Astrocyte (in vitro differentiated cells and primary cell): Measurements from ENCODE around the gene RAB30. TPM values are rescaled to one million over a fixed set of nuclear protein-coding genes. Genes with fewer than 3 reads are reported as not detected.

Source experiments
- DNase-seq: peaks from one replicate; pipeline ENCODE4 v3.0.0-alpha.2; 2010; ENCODE audit warnings: low read depth
- FAIRE-seq: peaks from 2 replicates; lab custom pipeline; 2011; peaks lifted over from hg19 to GRCh38; lab: Jason Lieb, UNC
- H2AFZ ChIP-seq: 2 replicates; pipeline ENCODE4 v1.6.0; 2012; ENCODE audit warnings: low read depth, low read length, inconsistent platforms
- H3K27ac ChIP-seq: 2 replicates; pipeline ENCODE4 v1.5.1; 2011; ENCODE audit warnings: low read depth, low read length, inconsistent platforms
- H3K27me3 ChIP-seq: 2 replicates; pipeline ENCODE4 v1.6.0; 2011; ENCODE audit warnings: low read length, inconsistent platforms; ENCODE audit not compliant: insufficient read depth
- H3K36me3 ChIP-seq: 2 replicates; pipeline ENCODE4 v1.5.1; 2011; ENCODE audit warnings: low read length, inconsistent platforms; ENCODE audit not compliant: insufficient read depth
- H3K4me1 ChIP-seq: 2 replicates; pipeline ENCODE4 v1.5.1; 2011; ENCODE audit warnings: low read length, inconsistent platforms; ENCODE audit not compliant: insufficient read depth
- H3K4me2 ChIP-seq: 2 replicates; pipeline ENCODE4 v1.6.0; 2012; ENCODE audit warnings: low read length, inconsistent platforms
- H3K4me3 ChIP-seq: 2 replicates; pipeline ENCODE4 v1.5.1; 2011; ENCODE audit warnings: low read depth, mild to moderate bottlenecking, low read length, inconsistent platforms; ENCODE audit not compliant: insufficient read depth
- H3K79me2 ChIP-seq: 2 replicates; pipeline ENCODE4 v1.6.0; 2012; ENCODE audit warnings: mild to moderate bottlenecking, low read length, inconsistent platforms; ENCODE audit not compliant: insufficient read depth
- H3K9ac ChIP-seq: 2 replicates; pipeline ENCODE4 v1.6.0; 2012; ENCODE audit warnings: mild to moderate bottlenecking, low read length, inconsistent platforms
- H3K9me3 ChIP-seq: 2 replicates; pipeline ENCODE4 v1.5.1; 2012; ENCODE audit warnings: low read depth, mild to moderate bottlenecking, low read length, inconsistent platforms; ENCODE audit not compliant: insufficient read depth
- H4K20me1 ChIP-seq: 2 replicates; pipeline ENCODE4 v1.6.0; 2012; ENCODE audit warnings: low read length, inconsistent platforms; ENCODE audit not compliant: insufficient read depth
- H3K27ac Mint-ChIP-seq: one replicate; pipeline ENCODE4 v1.8.0; 2021; ENCODE audit warnings: mild to moderate bottlenecking, mixed read lengths; ENCODE audit not compliant: unreplicated experiment
- H3K27me3 Mint-ChIP-seq: one replicate; pipeline ENCODE4 v1.8.0; 2021; ENCODE audit warnings: low read depth, mixed read lengths; ENCODE audit not compliant: unreplicated experiment
- H3K36me3 Mint-ChIP-seq: one replicate; pipeline ENCODE4 v1.8.0; 2021; ENCODE audit warnings: low read depth, mixed read lengths; ENCODE audit not compliant: unreplicated experiment
- H3K4me1 Mint-ChIP-seq: one replicate; pipeline ENCODE4 v1.8.0; 2021; ENCODE audit warnings: low read depth, mixed read lengths; ENCODE audit not compliant: unreplicated experiment
- H3K4me3 Mint-ChIP-seq: one replicate; pipeline ENCODE4 v1.8.0; 2021; ENCODE audit warnings: mild to moderate bottlenecking, moderate library complexity, mixed read lengths; ENCODE audit not compliant: unreplicated experiment
- H3K9me3 Mint-ChIP-seq: one replicate; pipeline ENCODE4 v1.8.0; 2021; ENCODE audit warnings: mild to moderate bottlenecking, mixed read lengths; ENCODE audit not compliant: unreplicated experiment
- EZH2 ChIP-seq: IDR thresholded peaks from 2 replicates; pipeline ENCODE4 v1.6.1; 2012; ENCODE audit warnings: mild to moderate bottlenecking, low read length, inconsistent platforms; ENCODE audit not compliant: insufficient read depth
- total RNA-seq: library from RNA; stranded (reverse); gene quantifications from 2 replicates; pipeline ENCODE4 v1.2.1, GENCODE V29; 2021
- TF ChIP-seq, protein P1 (sequence below): IDR thresholded peaks from 2 replicates; pipeline ENCODE4 v1.5.1; 2011; ENCODE audit warnings: low read depth, mild to moderate bottlenecking, inconsistent platforms, low read length, moderate library complexity; ENCODE audit not compliant: insufficient read depth

RAB30 gene
- total RNA-seq, 1 donor from 2014 or later = 40.0 TPM

GRCh38 chr11:83093634-83094033 lies 21.9 kb upstream of the RAB30 start:
- Mint-ChIP-seq H3K27me3 (no peaks in the 10 kb centered on the region), H3K4me1 (peaks cover 6% of the 10 kb centered on the region), H3K36me3 (no peaks in the 10 kb centered on the region), H3K9me3 (no peaks in the 10 kb centered on the region), H3K4me3 (no peak overlapping the region), H3K27ac (no peak overlapping the region)
- Histone ChIP-seq H3K36me3 (no peaks in the 10 kb centered on the region), H3K27me3 (no peaks in the 10 kb centered on the region), H4K20me1 (no peaks in the 10 kb centered on the region), H2AFZ (no peak overlapping the region), H3K79me2 (no peaks in the 10 kb centered on the region), H3K9me3 (no peaks in the 10 kb centered on the region), H3K27ac (no peak overlapping the region), H3K4me1 (no peaks in the 10 kb centered on the region), H3K4me3 (no peak overlapping the region), H3K9ac (no peak overlapping the region), H3K4me2 (no peak overlapping the region)
- no peak for DNase-seq
- TF ChIP-seq, protein P1, sequence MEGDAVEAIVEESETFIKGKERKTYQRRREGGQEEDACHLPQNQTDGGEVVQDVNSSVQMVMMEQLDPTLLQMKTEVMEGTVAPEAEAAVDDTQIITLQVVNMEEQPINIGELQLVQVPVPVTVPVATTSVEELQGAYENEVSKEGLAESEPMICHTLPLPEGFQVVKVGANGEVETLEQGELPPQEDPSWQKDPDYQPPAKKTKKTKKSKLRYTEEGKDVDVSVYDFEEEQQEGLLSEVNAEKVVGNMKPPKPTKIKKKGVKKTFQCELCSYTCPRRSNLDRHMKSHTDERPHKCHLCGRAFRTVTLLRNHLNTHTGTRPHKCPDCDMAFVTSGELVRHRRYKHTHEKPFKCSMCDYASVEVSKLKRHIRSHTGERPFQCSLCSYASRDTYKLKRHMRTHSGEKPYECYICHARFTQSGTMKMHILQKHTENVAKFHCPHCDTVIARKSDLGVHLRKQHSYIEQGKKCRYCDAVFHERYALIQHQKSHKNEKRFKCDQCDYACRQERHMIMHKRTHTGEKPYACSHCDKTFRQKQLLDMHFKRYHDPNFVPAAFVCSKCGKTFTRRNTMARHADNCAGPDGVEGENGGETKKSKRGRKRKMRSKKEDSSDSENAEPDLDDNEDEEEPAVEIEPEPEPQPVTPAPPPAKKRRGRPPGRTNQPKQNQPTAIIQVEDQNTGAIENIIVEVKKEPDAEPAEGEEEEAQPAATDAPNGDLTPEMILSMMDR = no peak
- TF ChIP-seq EZH2 = no peak
- FAIRE-seq = no peak

- DNase-seq (no peak), FAIRE-seq (no peak)
- Histone ChIP-seq H3K27me3 (no peaks in the 10 kb centered on the region), H3K4me3 (no peak overlapping the region), H3K79me2 (no peaks in the 10 kb centered on the region), H3K4me2 (no peak overlapping the region), H2AFZ (no peak overlapping the region), H3K4me1 (no peaks in the 10 kb centered on the region), H3K36me3 (no peaks in the 10 kb centered on the region), H4K20me1 (no peaks in the 10 kb centered on the region), H3K9me3 (no peaks in the 10 kb centered on the region), H3K27ac (no peak overlapping the region), H3K9ac (no peak overlapping the region)
- H3K27ac Mint-ChIP-seq = no peak overlapping the region
- H3K4me1 Mint-ChIP-seq = peaks cover 6% of the 10 kb centered on the region
- TF ChIP-seq, protein P1 = no peak
- no peak for TF ChIP-seq EZH2
- no peaks in the 10 kb centered on the region for H3K9me3 Mint-ChIP-seq
- H3K36me3 Mint-ChIP-seq = no peaks in the 10 kb centered on the region
- H3K27me3 Mint-ChIP-seq = no peaks in the 10 kb centered on the region
- no peak overlapping the region for H3K4me3 Mint-ChIP-seq
Measured at GRCh38 chr11:83092488-83093384, 21.0 kb upstream of the RAB30 start.

- no peaks in the 10 kb centered on the region for H3K4me1 ChIP-seq
- FAIRE-seq (no peak), DNase-seq (no peak)
- H3K9me3 ChIP-seq = no peaks in the 10 kb centered on the region
- H3K4me2 ChIP-seq = no peak overlapping the region
- H3K79me2 ChIP-seq = no peaks in the 10 kb centered on the region
- no peak overlapping the region for H3K4me3 ChIP-seq
- no peaks in the 10 kb centered on the region for H3K36me3 Mint-ChIP-seq
- no peaks in the 10 kb centered on the region for H3K9me3 Mint-ChIP-seq
- H3K36me3 ChIP-seq = no peaks in the 10 kb centered on the region
- H4K20me1 ChIP-seq = no peaks in the 10 kb centered on the region
- H3K4me1 Mint-ChIP-seq = peaks cover 6% of the 10 kb centered on the region
- H3K27ac ChIP-seq = no peak overlapping the region
- no peak overlapping the region for H3K9ac ChIP-seq
- H3K27me3 ChIP-seq = no peaks in the 10 kb centered on the region
- TF ChIP-seq, protein P1 = no peak
- TF ChIP-seq EZH2 = no peak
- no peak overlapping the region for H3K27ac Mint-ChIP-seq
- H3K27me3 Mint-ChIP-seq = no peaks in the 10 kb centered on the region
- H2AFZ ChIP-seq = no peak overlapping the region
- H3K4me3 Mint-ChIP-seq = no peak overlapping the region
Measured at GRCh38 chr11:83088965-83089364, 17.3 kb upstream of the RAB30 start.
